NB4 (cell line): ENCODE measurements around the gene SPINK1.
"Not testable (repeated sequence)": the region's sequence is repeated elsewhere in the genome, so short reads cannot be mapped to it uniquely, and the experiment has no call there.

Experiments used
- DNase-seq: peaks from one replicate; pipeline ENCODE4 v3.0.0; 2010; ENCODE audit warnings: low read depth
- H3K4me3 ChIP-seq: one replicate; pipeline ENCODE4 v1.5.1; 2011; ENCODE audit warnings: mild to moderate bottlenecking, low read depth, low read length, moderate library complexity
- MYC ChIP-seq: IDR thresholded peaks from 2 replicates; pipeline ENCODE4 v1.6.1; 2011; ENCODE audit warnings: low read depth, low read length
- POLR2A ChIP-seq: IDR thresholded peaks from 2 replicates; pipeline ENCODE4 v1.6.1; 2011; ENCODE audit warnings: mild to moderate bottlenecking; ENCODE audit not compliant: insufficient read length; ENCODE audit errors: extremely low read depth
- TF ChIP-seq, protein P1 (sequence below): IDR thresholded peaks from 2 replicates; pipeline ENCODE4 v1.6.1; 2011; ENCODE audit warnings: low read depth, low read length
- TF ChIP-seq, protein P2 (sequence below): IDR thresholded peaks from one replicate; pipeline ENCODE4 v1.5.1; 2012; ENCODE audit warnings: low read depth, low read length

Gene SPINK1

DNA sequence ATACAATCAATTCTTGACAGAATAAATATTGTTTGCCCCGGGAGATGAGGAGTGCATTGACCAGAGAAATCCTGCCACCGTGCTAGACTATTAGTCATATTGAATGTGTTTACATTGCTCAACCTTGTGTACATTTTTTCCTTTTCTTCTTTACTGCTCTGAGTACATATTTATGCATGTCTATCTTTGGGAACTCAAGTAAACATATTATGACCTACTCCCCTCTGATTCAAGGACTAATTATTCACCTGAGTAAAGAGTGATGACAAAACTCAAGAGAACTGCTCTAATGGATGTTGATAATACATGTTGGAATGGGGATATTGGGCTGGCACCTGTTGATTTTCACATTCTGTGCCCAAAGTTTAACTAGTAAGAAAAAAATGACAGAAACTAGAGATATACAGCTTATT lies 3.9 kb upstream of the SPINK1 start:
- TF ChIP-seq MYC (no peak), POLR2A (no peak)
- TF ChIP-seq, protein P1, sequence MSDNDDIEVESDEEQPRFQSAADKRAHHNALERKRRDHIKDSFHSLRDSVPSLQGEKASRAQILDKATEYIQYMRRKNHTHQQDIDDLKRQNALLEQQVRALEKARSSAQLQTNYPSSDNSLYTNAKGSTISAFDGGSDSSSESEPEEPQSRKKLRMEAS, result no peak
- TF ChIP-seq, protein P2, sequence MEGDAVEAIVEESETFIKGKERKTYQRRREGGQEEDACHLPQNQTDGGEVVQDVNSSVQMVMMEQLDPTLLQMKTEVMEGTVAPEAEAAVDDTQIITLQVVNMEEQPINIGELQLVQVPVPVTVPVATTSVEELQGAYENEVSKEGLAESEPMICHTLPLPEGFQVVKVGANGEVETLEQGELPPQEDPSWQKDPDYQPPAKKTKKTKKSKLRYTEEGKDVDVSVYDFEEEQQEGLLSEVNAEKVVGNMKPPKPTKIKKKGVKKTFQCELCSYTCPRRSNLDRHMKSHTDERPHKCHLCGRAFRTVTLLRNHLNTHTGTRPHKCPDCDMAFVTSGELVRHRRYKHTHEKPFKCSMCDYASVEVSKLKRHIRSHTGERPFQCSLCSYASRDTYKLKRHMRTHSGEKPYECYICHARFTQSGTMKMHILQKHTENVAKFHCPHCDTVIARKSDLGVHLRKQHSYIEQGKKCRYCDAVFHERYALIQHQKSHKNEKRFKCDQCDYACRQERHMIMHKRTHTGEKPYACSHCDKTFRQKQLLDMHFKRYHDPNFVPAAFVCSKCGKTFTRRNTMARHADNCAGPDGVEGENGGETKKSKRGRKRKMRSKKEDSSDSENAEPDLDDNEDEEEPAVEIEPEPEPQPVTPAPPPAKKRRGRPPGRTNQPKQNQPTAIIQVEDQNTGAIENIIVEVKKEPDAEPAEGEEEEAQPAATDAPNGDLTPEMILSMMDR, result no peak
- no peak overlapping the region for H3K4me3 ChIP-seq
- no peak for DNase-seq

DNA sequence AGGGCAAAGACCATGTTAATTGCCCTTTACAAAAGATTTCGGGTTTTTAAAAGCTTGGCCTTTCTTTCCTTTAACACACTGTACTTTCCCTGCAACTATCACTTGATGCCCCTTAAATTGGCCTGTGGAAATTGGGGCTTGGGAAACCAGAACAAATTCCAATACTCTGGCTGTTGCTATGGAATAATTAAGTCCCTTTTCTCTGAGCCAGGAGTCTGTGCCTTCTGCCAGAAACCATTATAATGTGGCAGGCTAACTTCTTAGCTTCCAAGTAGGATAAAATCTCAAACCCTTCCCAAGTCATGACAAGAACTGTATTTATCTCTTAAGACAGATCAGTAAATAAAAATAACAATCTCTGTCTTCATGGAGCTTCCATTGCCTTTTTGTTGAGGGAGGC lies 1.1 kb upstream of the SPINK1 start:
- H3K4me3 ChIP-seq, result no peak overlapping the region
- DNase-seq, result no peak
- TF ChIP-seq POLR2A (no peak), MYC (no peak)
- TF ChIP-seq, protein P1, result no peak
- TF ChIP-seq, protein P2, result no peak

DNA sequence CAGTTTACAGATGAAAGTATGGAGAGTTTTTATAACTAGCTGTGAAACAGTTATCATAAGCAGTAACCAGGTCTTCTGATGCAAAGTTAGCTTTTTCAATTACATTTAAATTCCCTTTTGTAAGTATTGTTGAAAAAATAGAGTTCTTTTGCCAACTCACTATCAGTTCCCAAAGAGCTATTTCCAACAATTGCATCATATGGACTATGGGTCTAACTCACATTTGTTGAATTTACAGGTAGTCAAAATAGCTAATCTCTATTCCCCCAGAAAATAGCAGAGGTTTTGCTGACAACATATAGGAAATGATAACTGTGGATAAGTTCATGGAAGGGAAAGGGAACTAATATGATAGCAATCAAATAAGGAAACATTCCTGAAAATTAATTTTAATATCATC lies 1.4 kb downstream of the SPINK1 start:
- no peak overlapping the region for H3K4me3 ChIP-seq
- TF ChIP-seq, protein P2, result no peak
- TF ChIP-seq, protein P1, result no peak
- TF ChIP-seq POLR2A (no peak), MYC (no peak)

DNA sequence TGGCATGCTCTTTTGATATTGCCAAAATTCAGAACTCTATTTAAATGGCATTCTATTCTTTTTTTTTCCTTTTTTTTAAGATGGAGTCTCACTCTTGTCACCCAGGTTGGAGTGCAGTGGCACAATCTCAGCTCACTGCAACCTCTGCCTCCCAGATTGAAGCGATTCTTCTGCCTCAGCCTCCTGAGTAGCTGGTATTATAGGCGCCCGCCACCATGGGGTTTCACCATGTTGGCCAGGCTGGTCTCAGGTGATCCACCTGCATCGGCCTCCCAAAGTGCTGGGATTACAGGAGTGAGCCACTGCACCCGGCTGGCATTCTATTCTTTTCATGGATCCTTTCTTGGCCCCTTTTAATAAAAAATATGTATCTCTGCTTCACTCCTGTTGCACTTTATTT lies 4.5 kb downstream of the SPINK1 start:
- H3K4me3 ChIP-seq, DNase-seq: not testable (repeated sequence)

More for the DNA sequence above, 1.4 kb downstream of the SPINK1 start:
- DNase-seq, result no peak

DNA sequence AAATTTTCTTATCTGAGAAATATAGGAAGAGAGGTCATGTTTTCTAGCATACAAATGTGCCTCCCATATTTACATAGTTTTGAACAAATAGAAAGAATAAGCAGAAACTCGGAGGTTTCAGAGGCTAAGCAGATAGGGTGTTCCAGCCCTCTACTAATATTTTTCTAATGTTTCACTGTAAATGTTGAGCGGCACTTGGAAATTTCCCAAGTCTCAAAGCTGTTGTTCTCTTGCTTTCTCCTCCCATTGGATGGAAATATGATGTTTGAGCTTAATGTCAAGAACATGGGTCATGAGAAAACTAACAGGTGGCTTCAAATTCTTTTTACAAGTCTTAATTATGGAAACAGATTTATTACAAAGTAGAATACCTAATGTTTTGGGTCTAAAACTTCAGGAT lies 5.1 kb downstream of the SPINK1 start:
- TF ChIP-seq, protein P1, result no peak
- TF ChIP-seq MYC (no peak), POLR2A (no peak)
- TF ChIP-seq, protein P2, result no peak

DNA sequence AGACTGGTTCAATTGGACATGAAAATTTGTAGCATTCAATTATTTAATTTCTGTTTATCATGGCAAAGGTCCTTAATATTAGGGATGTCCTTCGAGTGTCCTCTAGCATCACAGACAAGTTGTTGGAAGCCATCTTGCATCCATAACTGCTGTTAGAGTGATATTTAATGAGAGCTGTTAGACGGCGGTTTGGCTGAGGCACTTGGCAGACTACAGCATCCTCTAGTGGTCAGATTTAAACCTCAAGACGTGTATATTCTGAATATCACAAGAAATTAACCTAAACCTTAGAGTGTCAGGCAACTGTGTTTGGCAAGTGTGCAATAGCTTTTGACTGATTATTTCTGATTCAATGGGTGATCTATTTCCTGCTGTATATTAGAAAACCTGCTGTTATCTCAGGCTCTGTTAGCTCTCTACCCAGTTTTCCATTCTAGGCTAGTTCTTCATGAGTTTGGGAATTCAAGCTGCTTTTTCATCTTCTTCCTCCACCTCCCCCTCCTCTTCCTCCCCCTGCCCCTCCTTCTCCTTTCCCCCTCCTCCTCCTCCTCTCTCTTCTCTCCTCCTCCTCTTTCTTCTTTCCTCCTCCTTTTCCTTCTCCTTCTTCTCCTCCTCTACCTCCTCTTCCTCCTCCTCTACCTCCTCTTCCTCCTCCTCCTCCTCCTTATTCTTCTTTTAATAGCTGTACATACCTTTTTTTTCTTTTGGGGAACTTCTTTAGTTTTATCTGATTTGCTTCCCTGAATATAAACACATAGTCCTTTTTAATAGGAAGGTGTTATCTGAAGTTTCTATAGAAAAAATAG lies 8.6 kb downstream of the SPINK1 start:
- DNase-seq, result peak; percentile 69
- TF ChIP-seq, protein P1, result no peak
- TF ChIP-seq, protein P2, result peak; percentile 72
- no peak overlapping the region for H3K4me3 ChIP-seq

More for the DNA sequence above, 5.1 kb downstream of the SPINK1 start:
- H3K4me3 ChIP-seq, result no peak overlapping the region
- DNase-seq, result no peak

DNA sequence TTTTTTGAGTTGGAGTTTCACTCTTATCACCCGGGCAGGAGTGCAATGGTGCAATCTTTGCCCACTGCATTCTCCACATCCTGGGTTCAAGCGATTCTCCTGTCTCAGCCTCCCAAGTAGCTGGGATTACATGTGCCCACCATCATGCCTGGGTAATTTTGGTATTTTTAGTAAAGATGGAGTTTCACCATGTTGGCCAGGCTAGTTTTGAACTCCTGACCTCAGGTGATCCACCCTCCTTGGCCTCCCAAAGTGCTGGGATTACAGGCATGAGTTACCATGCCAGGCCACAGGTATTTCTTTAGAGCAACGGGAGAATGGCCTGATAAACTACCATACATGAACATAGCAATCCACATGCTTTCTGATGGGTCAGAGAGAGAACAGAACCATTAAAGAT lies 9.2 kb downstream of the SPINK1 start:
- DNase-seq, H3K4me3 ChIP-seq: not testable (repeated sequence)
